ENCODE measurements around the gene PRMT1.

PRMT1 gene

GRCh38 chr19:49730166-49730565 is 53.1 kb downstream of the PRMT1 start:
- DNase-seq: no peak
